Central memory CD4-positive, alpha-beta T cell (primary cell): Measurements from ENCODE around the gene FARP2.

Experiments used
- DNase-seq: peaks from one replicate; pipeline ENCODE4 v3.0.0; 2022

FARP2 gene

GRCh38 chr2:241535871-241536655, 180.0 kb downstream of the FARP2 start:
- DNase-seq, result no peak

GRCh38 chr2:241538838-241539615, 182.9 kb downstream of the FARP2 start:
- no peak for DNase-seq

DNA sequence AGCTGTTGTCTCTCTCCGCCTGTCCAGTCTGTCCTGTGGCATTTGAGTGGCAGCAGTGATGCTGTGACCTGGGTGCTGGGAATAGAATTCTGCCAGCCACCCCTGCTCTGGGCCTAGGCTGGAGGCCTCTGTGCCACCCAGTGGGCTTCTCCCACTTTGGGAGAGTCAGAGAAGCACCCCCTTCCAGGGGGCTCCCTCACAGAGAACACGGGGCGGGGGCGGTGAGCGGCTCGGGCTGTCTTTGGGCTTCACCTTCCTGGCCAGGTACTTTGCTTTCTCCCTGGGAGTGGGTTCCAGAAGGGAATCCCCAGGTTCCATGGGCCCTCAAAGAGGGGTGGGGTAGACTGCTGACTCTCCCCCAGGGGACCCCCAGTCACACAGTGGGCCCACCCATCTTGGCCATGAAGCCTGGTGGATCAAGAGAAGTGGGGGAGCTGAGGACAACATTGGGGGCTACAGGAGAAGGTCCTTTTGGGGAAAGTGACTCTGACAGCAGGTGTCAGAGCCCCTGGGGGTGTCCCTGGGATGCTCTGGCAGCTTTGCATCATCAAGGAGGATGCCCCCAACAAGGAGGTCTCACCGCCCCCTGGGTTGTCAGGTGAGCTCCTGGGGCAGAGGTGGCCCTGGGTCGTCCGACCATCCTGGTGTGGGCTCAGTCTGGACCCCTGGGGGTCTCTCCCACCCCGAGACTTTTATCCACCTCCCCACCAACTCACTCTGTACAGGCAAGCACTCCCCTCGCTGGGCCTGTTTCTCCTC, 183.7 kb downstream of the FARP2 start:
- DNase-seq, result no peak

DNA sequence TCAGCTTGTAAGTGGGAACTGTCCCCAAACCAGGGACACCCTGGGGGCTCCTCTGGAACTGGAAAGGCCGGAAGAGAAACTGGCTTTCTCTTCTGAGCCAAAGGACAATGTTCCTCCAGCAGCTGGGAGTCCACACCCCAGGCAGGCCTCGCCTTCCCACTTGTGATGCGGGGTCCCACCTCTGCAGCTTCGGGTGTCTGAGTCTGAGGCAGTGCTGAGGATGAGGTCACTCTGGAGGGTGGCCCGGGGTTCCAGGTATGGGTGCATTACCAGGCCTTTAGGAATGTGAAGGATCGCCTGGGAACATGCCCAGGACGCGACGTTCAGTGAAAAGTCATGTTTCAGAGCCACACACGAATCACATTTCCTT, 184.3 kb downstream of the FARP2 start:
- no peak for DNase-seq

- DNase-seq, result peak; percentile 43
Observed at GRCh38 chr2:241540771-241541561, 184.9 kb downstream of the FARP2 start.

GRCh38 chr2:241541564-241542277, 185.6 kb downstream of the FARP2 start:
- no peak for DNase-seq

DNA sequence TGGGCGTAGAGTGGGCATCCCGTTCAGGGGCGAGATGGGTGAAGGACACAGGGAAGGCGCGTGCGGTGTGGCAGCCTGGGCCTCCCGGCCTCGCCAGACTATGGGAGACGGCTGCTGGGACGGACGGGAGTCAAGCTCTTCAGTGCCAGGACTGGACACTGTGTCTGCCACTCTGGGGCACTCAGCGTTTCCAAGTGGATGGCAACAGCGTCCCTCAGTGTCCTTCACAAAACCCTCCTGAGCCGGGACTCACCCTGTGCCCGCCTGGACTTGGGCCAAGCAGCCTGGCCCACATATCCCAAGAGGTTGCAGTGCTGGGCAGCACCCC, 186.2 kb downstream of the FARP2 start:
- DNase-seq, result no peak
